KMS-11 (cell line): ENCODE results near the gene EXOC4.

Experiments used
- H2AFZ ChIP-seq: fragments of 200-600 bp; sonication (generic); 2 replicates; pipeline ENCODE4 v1.6.1; 2016; ENCODE audit warnings: antibody characterized with exemption, mixed run types, low read depth
- H3K27ac ChIP-seq: fragments of 200-600 bp; sonication (generic); 2 replicates; pipeline ENCODE4 v1.6.1; 2016; ENCODE audit warnings: mild to moderate bottlenecking, mixed run types
- H3K27me3 ChIP-seq: fragments of 200-600 bp; sonication (generic); 2 replicates; pipeline ENCODE4 v1.6.1; 2017; ENCODE audit warnings: mild to moderate bottlenecking, low read depth, mixed run types, moderate library complexity; ENCODE audit not compliant: insufficient read depth
- H3K36me3 ChIP-seq: fragments of 200-600 bp; sonication (generic); 2 replicates; pipeline ENCODE4 v1.6.1; 2017; ENCODE audit warnings: mild to moderate bottlenecking, mixed run types; ENCODE audit not compliant: insufficient read depth
- H3K4me1 ChIP-seq: fragments of 200-600 bp; sonication (generic); 2 replicates; pipeline ENCODE4 v1.6.1; 2016; ENCODE audit warnings: mild to moderate bottlenecking, low read depth, mixed run types; ENCODE audit not compliant: poor library complexity, severe bottlenecking
- H3K4me2 ChIP-seq: fragments of 200-600 bp; sonication (generic); 2 replicates; pipeline ENCODE4 v1.7.0; 2016; ENCODE audit warnings: mild to moderate bottlenecking, mixed run types
- H3K4me3 ChIP-seq: fragments of 200-600 bp; sonication (generic); IDR thresholded peaks from 2 replicates; pipeline ENCODE4 v1.6.1; 2017; ENCODE audit warnings: low read depth, low read length, mixed read lengths; ENCODE audit not compliant: insufficient read depth
- H3K79me2 ChIP-seq: fragments of 200-600 bp; sonication (generic); 2 replicates; pipeline ENCODE4 v1.6.1; 2016; ENCODE audit warnings: low read depth, mixed run types; ENCODE audit not compliant: insufficient read depth
- H3K9ac ChIP-seq: fragments of 200-600 bp; sonication (generic); 2 replicates; pipeline ENCODE4 v1.6.1; 2016; ENCODE audit warnings: mild to moderate bottlenecking, mixed run types
- H4K20me1 ChIP-seq: fragments of 200-600 bp; sonication (generic); 2 replicates; pipeline ENCODE4 v1.6.1; 2016; ENCODE audit warnings: mild to moderate bottlenecking, mixed run types; ENCODE audit not compliant: insufficient read depth
- TF ChIP-seq, protein P1 (sequence below): fragments of 200-600 bp; sonication (generic); conservative IDR thresholded peaks from 2 replicates; pipeline ENCODE4 v1.6.1; 2017; ENCODE audit warnings: low read depth, mild to moderate bottlenecking, antibody characterized with exemption, low read length, moderate library complexity, mixed read lengths

The EXOC4 gene

GRCh38 chr7:133911724-133912123 is 658.8 kb downstream of the EXOC4 start:
- Histone ChIP-seq H3K4me1 (no peaks in the 10 kb centered on the region), H2AFZ (no peak overlapping the region), H4K20me1 (no peaks in the 10 kb centered on the region), H3K4me2 (no peak overlapping the region), H3K36me3 (no peaks in the 10 kb centered on the region), H3K27ac (no peak overlapping the region), H3K27me3 (no peaks in the 10 kb centered on the region), H3K4me3 (no peak overlapping the region), H3K9ac (no peak overlapping the region), H3K79me2 (no peaks in the 10 kb centered on the region)
- TF ChIP-seq, protein P1, sequence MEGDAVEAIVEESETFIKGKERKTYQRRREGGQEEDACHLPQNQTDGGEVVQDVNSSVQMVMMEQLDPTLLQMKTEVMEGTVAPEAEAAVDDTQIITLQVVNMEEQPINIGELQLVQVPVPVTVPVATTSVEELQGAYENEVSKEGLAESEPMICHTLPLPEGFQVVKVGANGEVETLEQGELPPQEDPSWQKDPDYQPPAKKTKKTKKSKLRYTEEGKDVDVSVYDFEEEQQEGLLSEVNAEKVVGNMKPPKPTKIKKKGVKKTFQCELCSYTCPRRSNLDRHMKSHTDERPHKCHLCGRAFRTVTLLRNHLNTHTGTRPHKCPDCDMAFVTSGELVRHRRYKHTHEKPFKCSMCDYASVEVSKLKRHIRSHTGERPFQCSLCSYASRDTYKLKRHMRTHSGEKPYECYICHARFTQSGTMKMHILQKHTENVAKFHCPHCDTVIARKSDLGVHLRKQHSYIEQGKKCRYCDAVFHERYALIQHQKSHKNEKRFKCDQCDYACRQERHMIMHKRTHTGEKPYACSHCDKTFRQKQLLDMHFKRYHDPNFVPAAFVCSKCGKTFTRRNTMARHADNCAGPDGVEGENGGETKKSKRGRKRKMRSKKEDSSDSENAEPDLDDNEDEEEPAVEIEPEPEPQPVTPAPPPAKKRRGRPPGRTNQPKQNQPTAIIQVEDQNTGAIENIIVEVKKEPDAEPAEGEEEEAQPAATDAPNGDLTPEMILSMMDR: no peak

DNA sequence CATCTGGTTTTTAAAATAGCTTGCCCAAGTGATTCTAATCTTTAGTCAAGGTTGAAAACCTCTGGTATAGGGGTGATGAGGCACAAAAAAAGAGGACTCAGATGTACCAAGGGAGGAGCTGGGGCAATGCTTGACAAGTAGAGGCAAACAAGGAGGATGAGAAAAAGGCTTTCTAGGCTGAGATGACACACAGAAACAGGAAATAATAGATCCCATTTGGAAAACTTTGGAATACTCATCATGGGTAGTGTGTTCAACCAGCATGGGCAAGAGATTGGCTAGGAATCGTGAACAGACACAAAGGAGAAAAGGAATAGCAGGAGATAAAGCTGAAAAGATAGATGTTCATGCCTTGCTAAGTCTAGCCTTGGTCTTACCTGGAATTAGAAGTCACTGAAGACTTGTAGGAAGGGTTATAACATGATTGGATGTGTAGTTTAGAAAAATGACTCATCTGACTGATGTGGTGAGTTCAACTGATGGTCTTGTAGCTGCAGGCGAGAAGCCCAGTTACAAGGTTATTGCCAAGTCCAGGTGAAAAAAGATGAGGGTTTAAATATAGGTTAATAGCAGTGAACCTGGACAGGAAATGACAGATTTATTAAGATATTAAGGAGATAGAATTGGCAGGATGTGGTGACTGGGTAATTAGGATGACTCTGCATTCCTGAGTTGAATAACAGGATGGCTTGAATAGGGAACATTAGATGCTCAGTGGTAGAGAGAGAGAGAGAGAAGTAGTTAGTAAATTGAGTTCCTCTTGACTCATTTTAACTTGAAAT is 660.2 kb downstream of the EXOC4 start:
- Histone ChIP-seq H2AFZ (no peak overlapping the region), H3K9ac (no peak overlapping the region), H3K4me3 (no peak overlapping the region), H3K27ac (no peak overlapping the region), H3K27me3 (no peaks in the 10 kb centered on the region), H3K36me3 (no peaks in the 10 kb centered on the region), H3K4me1 (no peaks in the 10 kb centered on the region), H4K20me1 (no peaks in the 10 kb centered on the region), H3K79me2 (no peaks in the 10 kb centered on the region), H3K4me2 (no peak overlapping the region)
- TF ChIP-seq, protein P1: no peak

GRCh38 chr7:133916621-133917020 is 663.7 kb downstream of the EXOC4 start:
- no peaks in the 10 kb centered on the region for H3K36me3 ChIP-seq
- TF ChIP-seq, protein P1: no peak
- no peak overlapping the region for H3K4me3 ChIP-seq
- H3K4me1 ChIP-seq: no peaks in the 10 kb centered on the region
- no peak overlapping the region for H3K9ac ChIP-seq
- no peak overlapping the region for H3K27ac ChIP-seq
- H3K27me3 ChIP-seq: no peaks in the 10 kb centered on the region
- H2AFZ ChIP-seq: no peak overlapping the region
- H3K4me2 ChIP-seq: no peak overlapping the region
- H4K20me1 ChIP-seq: no peaks in the 10 kb centered on the region
- H3K79me2 ChIP-seq: no peaks in the 10 kb centered on the region

- H3K27ac ChIP-seq: no peak overlapping the region
- H3K4me1 ChIP-seq: no peaks in the 10 kb centered on the region
- no peak overlapping the region for H2AFZ ChIP-seq
- no peaks in the 10 kb centered on the region for H4K20me1 ChIP-seq
- no peak overlapping the region for H3K4me3 ChIP-seq
- no peak overlapping the region for H3K4me2 ChIP-seq
- TF ChIP-seq, protein P1: no peak
- no peaks in the 10 kb centered on the region for H3K27me3 ChIP-seq
- no peaks in the 10 kb centered on the region for H3K36me3 ChIP-seq
- H3K79me2 ChIP-seq: no peaks in the 10 kb centered on the region
- no peak overlapping the region for H3K9ac ChIP-seq
Measured at GRCh38 chr7:133919810-133920209, 666.9 kb downstream of the EXOC4 start.
